Stimulated activated CD4-positive, alpha-beta T cell treated with anti-CD3 and anti-CD28 coated beads, Interleukin-2, amount 100 ng/mL, for 48 hours (primary cell): Measurements from ENCODE around the gene CD244.
"Not testable (repeated sequence)": the region's sequence is repeated elsewhere in the genome, so short reads cannot be mapped to it uniquely, and the experiment has no call there.

Source experiments
- DNase-seq, 2 donors: peaks; one replicate each; pipeline ENCODE4 v3.0.0-alpha.2; 2020

CD244 gene

GRCh38 chr1:160877221-160877620, 14.5 kb upstream of the CD244 start:
- no peak for DNase-seq

- DNase-seq: no peak
Observed at GRCh38 chr1:160876311-160876710, 13.6 kb upstream of the CD244 start.

- DNase-seq: not testable (repeated sequence)
Observed at GRCh38 chr1:160875591-160875990, 12.9 kb upstream of the CD244 start.

GRCh38 chr1:160874935-160875334, 12.2 kb upstream of the CD244 start:
- no peak for DNase-seq

GRCh38 chr1:160868141-160868540, 5.5 kb upstream of the CD244 start:
- DNase-seq: no peak

- DNase-seq: not testable (repeated sequence)
Observed at GRCh38 chr1:160867651-160868050, 5.0 kb upstream of the CD244 start.

GRCh38 chr1:160866695-160867260, 4.1 kb upstream of the CD244 start:
- DNase-seq: no peak

- no peak for DNase-seq
Observed at GRCh38 chr1:160866001-160866694, 3.5 kb upstream of the CD244 start.

GRCh38 chr1:160865337-160865736, 2.6 kb upstream of the CD244 start:
- no peak for DNase-seq

- DNase-seq: no peak
Observed at GRCh38 chr1:160864173-160864572, 1.5 kb upstream of the CD244 start.

- DNase-seq: no peak
Observed at GRCh38 chr1:160863774-160864131, 1.1 kb upstream of the CD244 start.

- no peak for DNase-seq
Observed at GRCh38 chr1:160863061-160863773, 530 bp upstream of the CD244 start.

- no peak for DNase-seq
Observed at GRCh38 chr1:160860840-160861505, 1.7 kb downstream of the CD244 start.

GRCh38 chr1:160859166-160859565, 3.5 kb downstream of the CD244 start:
- no peak for DNase-seq

GRCh38 chr1:160858507-160858906, 4.2 kb downstream of the CD244 start:
- no peak for DNase-seq

- DNase-seq: no peak
Observed at GRCh38 chr1:160858097-160858496, 4.6 kb downstream of the CD244 start.

- no peak for DNase-seq
Observed at GRCh38 chr1:160855181-160855981, 7.3 kb downstream of the CD244 start.

GRCh38 chr1:160853754-160854153, 8.9 kb downstream of the CD244 start:
- DNase-seq: no peak

GRCh38 chr1:160853014-160853413, 9.7 kb downstream of the CD244 start:
- DNase-seq: no peak

GRCh38 chr1:160850993-160851392, 11.7 kb downstream of the CD244 start:
- DNase-seq: no peak

GRCh38 chr1:160850541-160850940, 12.1 kb downstream of the CD244 start:
- DNase-seq: no peak

GRCh38 chr1:160846281-160846680, 16.4 kb downstream of the CD244 start:
- no peak for DNase-seq
